NCI-H2227 treated with DMSO at 0.1 percent for 48 hours (cell line): Measurements from ENCODE around the gene RGR.

Experiments used
- DNase-seq: peaks from one replicate; lab custom pipeline; 2025; lab: John Stamatoyannopoulos, UW

The RGR gene

DNA sequence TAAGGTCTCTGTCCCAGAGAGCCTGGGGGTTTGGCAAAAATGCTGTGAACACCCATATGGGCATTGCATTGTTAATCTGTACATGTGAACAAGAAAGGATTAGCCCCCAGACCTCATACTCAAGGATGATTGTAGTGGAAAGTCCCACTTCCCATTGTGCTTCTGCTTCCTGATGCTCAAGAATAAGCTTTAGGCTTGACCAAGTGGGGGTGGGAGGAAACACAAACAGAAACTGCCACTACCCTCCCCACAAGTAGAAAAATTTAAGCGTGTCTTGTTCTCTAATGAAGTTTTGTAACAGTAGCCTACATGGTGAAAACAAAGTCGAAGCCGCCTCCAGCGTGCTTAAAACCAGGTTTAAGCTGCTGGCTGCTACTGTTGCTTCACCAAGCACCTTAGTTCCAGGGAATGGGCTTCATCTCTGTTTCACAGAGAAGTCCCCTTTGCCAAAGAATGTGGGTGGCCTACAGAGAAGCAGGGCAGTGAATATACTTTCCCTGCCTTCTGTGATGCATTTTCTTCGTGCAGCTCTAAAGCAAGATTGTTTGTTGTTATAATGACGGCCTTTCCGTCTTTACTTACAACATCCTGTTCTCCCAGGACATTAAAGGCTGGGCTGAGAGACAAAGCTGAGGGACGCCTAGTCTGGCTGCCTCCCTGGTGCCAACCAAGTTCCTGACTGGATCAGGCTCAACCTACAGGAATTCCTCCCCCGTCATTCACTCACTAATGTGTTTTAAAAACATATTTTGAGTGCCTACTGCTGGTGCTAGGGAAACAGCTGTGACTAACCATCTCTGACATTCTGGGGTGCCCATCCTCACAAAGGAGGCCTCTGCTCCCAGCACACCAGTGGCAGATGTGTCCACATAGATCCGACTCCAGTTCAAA is 51.5 kb downstream of the RGR start:
- DNase-seq, result no peak

DNA sequence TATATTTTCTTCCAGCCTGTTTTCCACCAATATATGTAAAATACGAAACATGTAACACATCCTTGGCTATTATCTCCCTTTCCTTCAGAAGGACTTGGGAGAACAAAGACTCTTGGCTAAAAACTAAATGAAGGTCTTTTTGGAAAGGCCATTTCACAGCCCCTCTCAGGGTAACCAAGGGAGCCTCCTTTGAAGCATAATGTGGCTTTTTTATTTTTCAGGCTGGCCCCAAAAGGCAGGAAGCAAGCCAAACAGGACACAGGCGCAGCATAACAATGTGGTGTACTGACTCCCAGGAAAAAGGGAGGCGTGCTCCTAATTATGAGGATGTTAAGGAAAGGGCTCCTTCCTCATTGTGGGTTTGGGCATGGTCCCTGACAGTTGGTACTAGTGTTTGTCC is 53.2 kb downstream of the RGR start:
- no peak for DNase-seq

DNA sequence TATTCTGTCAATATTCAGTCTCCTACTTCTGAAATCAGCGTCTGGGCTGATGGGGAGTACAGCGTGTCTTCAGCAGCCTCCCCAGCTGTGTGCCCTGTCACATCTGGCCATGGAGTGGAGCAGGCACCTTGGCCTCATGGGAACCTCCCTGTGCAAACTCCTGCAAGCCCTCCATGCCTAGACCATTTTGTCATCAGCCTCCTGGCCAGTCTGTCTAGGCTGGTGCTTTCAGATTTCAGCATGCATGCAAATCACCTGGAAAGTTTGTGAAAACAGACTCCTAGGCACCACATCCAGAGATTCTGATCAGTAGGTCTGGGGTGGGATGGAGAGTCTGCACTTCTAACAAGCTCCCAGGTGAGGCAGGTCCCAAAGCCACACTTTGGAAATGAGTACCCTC is 57.4 kb downstream of the RGR start:
- no peak for DNase-seq

DNA sequence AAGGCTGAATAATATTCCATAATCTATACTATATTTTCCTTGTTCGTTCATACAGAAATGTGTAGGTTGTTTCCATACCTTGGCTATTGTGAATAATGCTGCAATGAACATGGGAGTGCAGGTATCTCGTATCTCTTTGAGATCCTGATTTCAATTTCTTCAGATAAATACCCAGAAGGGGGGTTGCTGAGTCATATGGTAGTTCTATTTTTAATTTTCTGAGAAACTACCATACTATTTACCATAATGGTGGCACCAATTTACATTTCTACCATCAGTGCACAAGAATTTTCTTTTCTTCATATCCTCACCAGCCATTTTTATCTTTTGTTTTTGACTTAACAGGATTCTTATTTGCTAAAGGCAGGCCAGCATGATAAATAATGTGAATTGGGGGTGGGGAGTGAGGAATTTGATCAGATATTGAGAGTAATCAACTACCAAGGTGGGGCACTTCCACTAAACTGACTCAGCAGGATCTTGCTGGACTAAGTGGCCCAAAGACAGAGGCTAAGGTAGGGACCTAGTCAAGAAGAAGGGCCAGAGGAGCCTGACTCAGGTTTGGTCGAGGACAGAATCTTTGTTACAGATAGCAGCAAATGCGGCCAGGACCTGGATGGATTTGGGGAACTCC is 62.0 kb downstream of the RGR start:
- no peak for DNase-seq

DNA sequence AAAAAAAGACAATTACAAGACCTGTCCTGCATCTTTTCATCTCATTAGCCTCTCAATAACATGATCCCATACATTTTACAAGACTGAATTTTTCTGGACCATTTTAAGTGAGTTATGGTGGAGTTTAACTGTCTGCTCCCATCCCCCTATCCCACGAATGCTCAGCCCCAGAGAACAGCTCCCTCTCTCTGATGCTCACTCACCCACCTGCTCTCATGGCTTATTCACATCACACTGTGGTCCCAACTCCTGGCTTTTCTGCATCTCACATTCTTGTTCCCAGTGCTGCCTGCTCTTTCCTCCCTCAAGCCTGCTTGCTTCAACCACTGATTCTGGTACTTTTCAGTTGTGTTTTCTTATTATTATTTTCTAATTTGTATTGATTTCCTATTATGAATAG is 63.2 kb downstream of the RGR start:
- DNase-seq, result no peak

DNA sequence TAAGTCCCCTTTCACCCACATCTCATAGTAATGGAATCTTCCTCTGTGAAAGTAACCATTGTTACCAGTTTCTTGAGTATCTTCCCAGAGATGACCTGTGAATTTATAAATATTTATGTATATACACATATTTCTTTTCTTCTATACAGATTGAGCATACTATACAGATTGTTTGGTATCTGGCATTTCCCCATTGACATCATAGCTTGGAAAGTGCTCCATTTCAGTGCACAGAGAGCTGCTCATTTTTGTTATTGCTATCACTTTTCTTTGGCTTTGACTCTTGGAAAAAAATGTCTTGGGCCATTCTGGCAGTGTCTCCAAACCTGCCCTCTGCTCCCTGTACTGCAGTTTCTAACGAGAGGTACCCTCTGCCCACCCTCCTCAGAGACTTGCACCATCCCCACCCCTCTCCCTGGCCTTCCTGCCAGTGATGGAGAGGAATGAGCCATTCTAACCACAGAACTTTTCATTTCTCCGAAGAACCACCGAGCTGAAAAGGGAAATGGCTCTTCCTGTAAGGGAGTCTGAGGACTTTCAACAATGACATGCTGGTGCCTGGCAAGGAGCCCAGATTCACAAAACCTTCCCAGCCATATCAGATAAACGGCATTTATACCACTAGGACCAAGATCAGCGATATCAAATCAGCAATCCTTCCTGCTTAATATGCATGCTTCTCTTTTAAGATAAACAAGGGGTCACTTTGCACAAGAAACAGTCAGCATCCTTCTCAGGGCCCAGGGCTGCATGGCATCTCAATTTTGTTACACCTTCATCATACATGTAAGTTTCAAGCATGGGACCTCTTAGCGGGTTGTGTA is 63.8 kb downstream of the RGR start:
- DNase-seq, result no peak
